Upper lobe of left lung (tissue), 4 donors: ENCODE measurements around the gene ATP6V0B.

Experiments used
- CTCF ChIP-seq, 6 experiments: fragments of 450-650 bp in 4 of 6; fragments of 200-600 bp in 2 of 6; sonication (generic) in 2 of 6; IDR thresholded peaks; one replicate each; pipeline ENCODE4 v1.5.1; 2016 to 2019; ENCODE audit warnings: antibody characterized with exemption in 6 of 6
- EP300 ChIP-seq, 4 donors: sonication (generic); formaldehyde crosslinking; IDR thresholded peaks; one replicate each; pipeline ENCODE4 v1.5.1; 2017; ENCODE audit warnings: antibody characterized with exemption in 4 of 4, control low read depth in 2 of 4
- POLR2A ChIP-seq, 4 donors: fragments of 450-650 bp; IDR thresholded peaks; one replicate each; pipeline ENCODE4 v1.5.1; 2016 to 2017; ENCODE audit warnings: antibody characterized with exemption in 4 of 4, mild to moderate bottlenecking in 2 of 4
- POLR2AphosphoS5 ChIP-seq, 2 donors: sonication (generic); formaldehyde crosslinking; IDR thresholded peaks; one replicate each; pipeline ENCODE4 v1.5.1; 2017; ENCODE audit warnings: antibody characterized with exemption in 2 of 2

- no peak for TF ChIP-seq CTCF (IDR thresholded peaks at IDR 0.05)
- TF ChIP-seq POLR2AphosphoS5 (IDR thresholded peaks at IDR 0.05): no peak
- no peak for TF ChIP-seq POLR2A (IDR thresholded peaks at IDR 0.05)
- TF ChIP-seq EP300 (IDR thresholded peaks at IDR 0.05): no peak
These were observed 36.2 kb downstream of the ATP6V0B start for GRCh38 chr1:44010935-44011471.
